Measurements from ENCODE around the gene TM4SF1.

The TM4SF1 gene

GRCh38 chr3:149362366-149362765 lies 15.1 kb downstream of the TM4SF1 start:
- Histone ChIP-seq H3K79me1 (replicated peaks; ENCODE audit: low read length, poor library complexity, severe bottlenecking) (no peaks in the 10 kb centered on the region), H3K4me3 (ENCODE audit: insufficient read depth in 1 of 2, low read depth in 1 of 2, low read length in 2 of 2) (no peak overlapping the region), H2BK15ac (ENCODE audit: low read depth, poor library complexity, severe bottlenecking) (no peak overlapping the region), H3K9ac (ENCODE audit: low read length) (no peak overlapping the region), H3K4ac (ENCODE audit: low read depth in 1 of 2, low read length in 2 of 2) (no peak overlapping the region), H3K27me3 (ENCODE audit: control insufficient read depth in 1 of 2, insufficient read depth in 1 of 2, low read length in 2 of 2) (no peaks in the 10 kb centered on the region), H3K4me1 (ENCODE audit: control insufficient read depth, insufficient read depth, low read depth, low read length) (peaks cover 1% of the 10 kb centered on the region), H3K18ac (ENCODE audit: low read depth in 1 of 2, low read length in 2 of 2) (no peak overlapping the region), H2BK120ac (ENCODE audit: low read depth, low read length) (no peak overlapping the region), H4K8ac (ENCODE audit: low read length) (no peak overlapping the region), H3K27ac (ENCODE audit: low read length, poor library complexity, severe bottlenecking) (no peak overlapping the region), H2BK5ac (ENCODE audit: low read depth, low read length, poor library complexity, severe bottlenecking) (no peak overlapping the region), H2AK5ac (ENCODE audit: low read length, severe bottlenecking) (no peak overlapping the region), H3K14ac (ENCODE audit: low read length in 2 of 2) (no peak overlapping the region), H3K9me3 (ENCODE audit: control insufficient read depth, low read length) (no peaks in the 10 kb centered on the region), H3K23ac (ENCODE audit: low read length in 2 of 2) (no peak overlapping the region), H2BK12ac (ENCODE audit: low read length in 2 of 2) (no peak overlapping the region), H3K4me2 (ENCODE audit: low read length, poor library complexity, severe bottlenecking) (no peak overlapping the region), H2AFZ (ENCODE audit: low read depth, low read length) (no peak overlapping the region), H3K36me3 (ENCODE audit: control insufficient read depth in 1 of 2, insufficient read depth in 2 of 2, low read depth in 1 of 2, low read length in 2 of 2) (no peaks in the 10 kb centered on the region), H4K91ac (ENCODE audit: low read length) (no peak overlapping the region)
- DNase-seq: no peak
- WGBS: 76% methylated on average over 4 of the region's 5 CpGs

GRCh38 chr3:149356630-149357029 lies 20.8 kb downstream of the TM4SF1 start:
- WGBS: 100% methylated on average over 2 of the region's 4 CpGs
- Histone ChIP-seq H3K23ac (ENCODE audit: low read length in 2 of 2) (no peak overlapping the region), H3K14ac (ENCODE audit: low read length in 2 of 2) (no peak overlapping the region), H2BK15ac (ENCODE audit: low read depth, poor library complexity, severe bottlenecking) (no peak overlapping the region), H3K36me3 (ENCODE audit: control insufficient read depth in 1 of 2, insufficient read depth in 2 of 2, low read depth in 1 of 2, low read length in 2 of 2) (no peaks in the 10 kb centered on the region), H3K79me1 (replicated peaks; ENCODE audit: low read length, poor library complexity, severe bottlenecking) (no peaks in the 10 kb centered on the region), H3K4me2 (ENCODE audit: low read length, poor library complexity, severe bottlenecking) (no peak overlapping the region), H3K27ac (ENCODE audit: low read length, poor library complexity, severe bottlenecking) (no peak overlapping the region), H3K18ac (ENCODE audit: low read depth in 1 of 2, low read length in 2 of 2) (no peak overlapping the region), H2AFZ (ENCODE audit: low read depth, low read length) (no peak overlapping the region), H2AK5ac (ENCODE audit: low read length, severe bottlenecking) (no peak overlapping the region), H2BK5ac (ENCODE audit: low read depth, low read length, poor library complexity, severe bottlenecking) (no peak overlapping the region), H3K4ac (ENCODE audit: low read depth in 1 of 2, low read length in 2 of 2) (no peak overlapping the region), H4K91ac (ENCODE audit: low read length) (no peak overlapping the region), H3K27me3 (ENCODE audit: control insufficient read depth in 1 of 2, insufficient read depth in 1 of 2, low read length in 2 of 2) (no peaks in the 10 kb centered on the region), H2BK120ac (ENCODE audit: low read depth, low read length) (no peak overlapping the region), H4K8ac (ENCODE audit: low read length) (no peak overlapping the region), H3K9ac (ENCODE audit: low read length) (no peak overlapping the region), H3K9me3 (ENCODE audit: control insufficient read depth, low read length) (no peaks in the 10 kb centered on the region), H3K4me1 (ENCODE audit: control insufficient read depth, insufficient read depth, low read depth, low read length) (no peaks in the 10 kb centered on the region), H3K4me3 (ENCODE audit: insufficient read depth in 1 of 2, low read depth in 1 of 2, low read length in 2 of 2) (no peak overlapping the region), H2BK12ac (ENCODE audit: low read length in 2 of 2) (no peak overlapping the region)
- no peak for DNase-seq

- Histone ChIP-seq H2AK5ac (ENCODE audit: low read length, severe bottlenecking) (no peak overlapping the region), H3K14ac (ENCODE audit: low read length in 2 of 2) (no peak overlapping the region), H2BK5ac (ENCODE audit: low read depth, low read length, poor library complexity, severe bottlenecking) (no peak overlapping the region), H3K79me1 (replicated peaks; ENCODE audit: low read length, poor library complexity, severe bottlenecking) (no peaks in the 10 kb centered on the region), H3K4me1 (ENCODE audit: control insufficient read depth, insufficient read depth, low read depth, low read length) (no peaks in the 10 kb centered on the region), H3K27ac (ENCODE audit: low read length, poor library complexity, severe bottlenecking) (no peak overlapping the region), H3K9ac (ENCODE audit: low read length) (no peak overlapping the region), H3K27me3 (ENCODE audit: control insufficient read depth in 1 of 2, insufficient read depth in 1 of 2, low read length in 2 of 2) (no peaks in the 10 kb centered on the region), H4K91ac (ENCODE audit: low read length) (no peak overlapping the region), H3K4ac (ENCODE audit: low read depth in 1 of 2, low read length in 2 of 2) (no peak overlapping the region), H2BK120ac (ENCODE audit: low read depth, low read length) (no peak overlapping the region), H4K8ac (ENCODE audit: low read length) (no peak overlapping the region), H3K18ac (ENCODE audit: low read depth in 1 of 2, low read length in 2 of 2) (no peak overlapping the region), H3K9me3 (ENCODE audit: control insufficient read depth, low read length) (no peaks in the 10 kb centered on the region), H3K23ac (ENCODE audit: low read length in 2 of 2) (no peak overlapping the region), H3K4me3 (ENCODE audit: insufficient read depth in 1 of 2, low read depth in 1 of 2, low read length in 2 of 2) (no peak overlapping the region), H3K36me3 (ENCODE audit: control insufficient read depth in 1 of 2, insufficient read depth in 2 of 2, low read depth in 1 of 2, low read length in 2 of 2) (no peaks in the 10 kb centered on the region), H2BK12ac (ENCODE audit: low read length in 2 of 2) (no peak overlapping the region), H3K4me2 (ENCODE audit: low read length, poor library complexity, severe bottlenecking) (no peak overlapping the region), H2AFZ (ENCODE audit: low read depth, low read length) (no peak overlapping the region), H2BK15ac (ENCODE audit: low read depth, poor library complexity, severe bottlenecking) (no peak overlapping the region)
- DNase-seq: no peak
- 80% methylated on average over 6 of the region's 6 CpGs for WGBS
Measured at GRCh38 chr3:149356044-149356592, 21.3 kb downstream of the TM4SF1 start.

- H3K4ac ChIP-seq (ENCODE audit: low read depth in 1 of 2, low read length in 2 of 2): peak overlapping the region in 1 of 2 experiments; percentile 47
- H3K4me2 ChIP-seq (ENCODE audit: low read length, poor library complexity, severe bottlenecking): no peak overlapping the region
- H3K36me3 ChIP-seq (ENCODE audit: control insufficient read depth in 1 of 2, insufficient read depth in 2 of 2, low read depth in 1 of 2, low read length in 2 of 2): no peaks in the 10 kb centered on the region
- no peak overlapping the region for H3K4me3 ChIP-seq (ENCODE audit: insufficient read depth in 1 of 2, low read depth in 1 of 2, low read length in 2 of 2)
- WGBS: no CpG with 5 or more reads among the region's 1 CpG
- no peak overlapping the region for H3K23ac ChIP-seq (ENCODE audit: low read length in 2 of 2)
- peak overlapping the region; percentile 4 for H4K91ac ChIP-seq (ENCODE audit: low read length)
- no peak overlapping the region for H3K14ac ChIP-seq (ENCODE audit: low read length in 2 of 2)
- H2BK120ac ChIP-seq (ENCODE audit: low read depth, low read length): no peak overlapping the region
- H2AK5ac ChIP-seq (ENCODE audit: low read length, severe bottlenecking): no peak overlapping the region
- no peaks in the 10 kb centered on the region for H3K4me1 ChIP-seq (ENCODE audit: control insufficient read depth, insufficient read depth, low read depth, low read length)
- H2BK15ac ChIP-seq (ENCODE audit: low read depth, poor library complexity, severe bottlenecking): no peak overlapping the region
- peak overlapping the region; percentile 27 to 28 for H3K18ac ChIP-seq (ENCODE audit: low read depth in 1 of 2, low read length in 2 of 2)
- H2BK5ac ChIP-seq (ENCODE audit: low read depth, low read length, poor library complexity, severe bottlenecking): no peak overlapping the region
- no peak overlapping the region for H2AFZ ChIP-seq (ENCODE audit: low read depth, low read length)
- DNase-seq: no peak
- no peaks in the 10 kb centered on the region for H3K27me3 ChIP-seq (ENCODE audit: control insufficient read depth in 1 of 2, insufficient read depth in 1 of 2, low read length in 2 of 2)
- H3K9me3 ChIP-seq (ENCODE audit: control insufficient read depth, low read length): no peaks in the 10 kb centered on the region
- H3K27ac ChIP-seq (ENCODE audit: low read length, poor library complexity, severe bottlenecking): no peak overlapping the region
- no peaks in the 10 kb centered on the region for H3K79me1 ChIP-seq (replicated peaks; ENCODE audit: low read length, poor library complexity, severe bottlenecking)
- H3K9ac ChIP-seq (ENCODE audit: low read length): no peak overlapping the region
- no peak overlapping the region for H4K8ac ChIP-seq (ENCODE audit: low read length)
- peak overlapping the region; percentile 4 to 34 for H2BK12ac ChIP-seq (ENCODE audit: low read length in 2 of 2)
Measured at GRCh38 chr3:149353581-149354184, 23.8 kb downstream of the TM4SF1 start.

All from mesenchymal stem cell (in vitro differentiated cells and primary cell).